Measurements from ENCODE around the gene CD59. TPM values are rescaled to one million over a fixed set of nuclear protein-coding genes. Genes with fewer than 3 reads are reported as not detected.
"Not testable (repeated sequence)": the region's sequence is repeated elsewhere in the genome, so short reads cannot be mapped to it uniquely, and the experiment has no call there.

The CD59 gene
- total RNA-seq, 1 donor from 2014 or later: 679 TPM

DNA sequence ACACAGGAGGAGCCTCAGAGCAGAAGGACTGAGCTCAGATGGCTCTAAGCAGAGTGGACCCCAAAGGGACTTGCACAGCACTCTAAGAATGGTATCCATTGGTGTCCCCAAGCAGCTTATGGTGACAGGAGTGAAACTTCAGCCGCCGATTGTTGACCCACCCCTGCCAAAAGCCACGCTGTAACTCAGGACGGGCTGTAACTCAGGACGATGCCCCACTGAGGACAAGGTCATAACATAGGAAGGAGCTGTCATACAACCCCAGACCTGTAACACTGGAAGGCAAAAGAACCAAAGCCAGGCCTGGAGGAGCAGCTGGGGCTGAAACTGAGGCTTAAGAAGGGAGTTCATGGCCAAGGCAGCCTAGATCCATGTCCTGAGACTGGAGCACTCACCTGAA, 14.2 kb downstream of the CD59 start:
- no peak for ATAC-seq
- no peak for DNase-seq (ENCODE audit: low spot score)
- intact Hi-C loops (cut with DNase I): no loop called here

- intact Hi-C loops (cut with DNase I): no loop called here
- ATAC-seq: no peak
- peak; percentile 62 for DNase-seq (ENCODE audit: low spot score)
Observed at GRCh38 chr11:33721426-33721825, 14.8 kb downstream of the CD59 start.

DNA sequence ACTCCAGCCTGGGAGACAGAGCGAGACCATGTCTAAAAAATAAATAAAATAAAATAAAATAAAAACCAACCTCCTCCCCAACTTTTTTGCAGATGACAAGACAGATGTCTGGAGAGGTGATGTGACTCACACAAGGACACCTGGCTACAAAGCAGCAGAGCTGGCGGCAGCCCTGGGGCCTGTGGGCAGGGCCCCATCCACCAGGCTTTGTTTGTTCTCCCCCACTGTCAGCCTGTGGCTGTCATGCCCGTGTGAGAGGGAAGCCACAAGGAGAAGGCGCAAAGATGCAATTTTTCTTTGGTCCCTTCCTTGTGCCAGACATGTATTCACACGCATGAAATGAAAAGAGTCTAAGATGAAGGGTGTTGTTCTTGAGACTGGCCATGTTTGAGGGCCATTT, 16.6 kb downstream of the CD59 start:
- intact Hi-C loops (cut with DNase I): no loop called here
- DNase-seq (ENCODE audit: low spot score) (no peak), ATAC-seq (no peak)

- intact Hi-C loops (cut with DNase I): no loop called here
- DNase-seq (ENCODE audit: low spot score): no peak
- no peak for ATAC-seq
Observed at GRCh38 chr11:33718440-33718839, 17.8 kb downstream of the CD59 start.

DNA sequence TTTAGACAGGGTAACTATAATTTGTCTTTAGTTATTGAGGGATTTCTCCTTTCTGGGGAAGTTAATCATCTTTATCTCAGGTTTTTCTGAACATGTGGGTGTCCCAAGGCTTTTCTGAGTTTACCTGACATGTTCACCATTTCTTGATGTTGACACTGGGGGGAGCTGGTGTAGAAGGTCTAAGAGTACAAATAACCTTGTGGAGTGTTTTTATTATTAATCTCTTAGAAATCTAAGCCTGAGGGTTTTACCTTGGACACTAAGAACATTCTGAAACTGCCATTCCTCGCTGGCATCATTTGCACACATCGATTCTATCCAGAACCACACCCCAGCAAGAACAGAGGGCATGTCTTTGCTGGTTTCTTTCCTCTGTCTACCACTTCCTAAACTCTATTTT, 20.0 kb downstream of the CD59 start:
- DNase-seq (ENCODE audit: low spot score) (no peak), ATAC-seq (peak; percentile 46)
- intact Hi-C loops (cut with DNase I): no loop called here

DNA sequence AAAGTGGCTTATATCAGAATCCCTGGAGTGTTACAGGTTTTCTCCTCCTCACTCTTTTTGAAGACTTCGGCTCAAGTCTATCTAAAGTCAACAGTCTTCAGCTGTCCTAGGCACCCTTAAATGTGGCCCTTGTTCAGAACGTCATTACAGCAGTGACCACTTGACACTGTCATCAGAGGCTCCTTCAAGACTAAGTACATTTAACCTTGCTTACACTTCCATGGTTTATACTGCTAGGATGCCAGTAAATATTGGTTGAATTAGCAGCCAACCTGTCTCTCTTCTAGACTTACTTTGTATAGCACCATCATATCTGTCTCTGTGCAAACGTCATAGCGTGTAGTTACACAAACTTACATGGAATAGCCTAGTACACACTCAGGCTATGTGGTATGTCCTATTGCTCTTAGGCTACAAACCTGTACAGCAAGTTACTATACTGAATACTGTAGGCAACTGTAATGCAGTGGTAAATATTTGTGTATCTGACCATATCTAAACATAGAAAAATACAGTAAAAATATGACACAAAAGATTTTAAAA, 22.3 kb downstream of the CD59 start:
- intact Hi-C loops (cut with DNase I): no loop called here
- ATAC-seq (no peak), DNase-seq (ENCODE audit: low spot score) (no peak)

GRCh38 chr11:33713151-33713855, 22.9 kb downstream of the CD59 start:
- DNase-seq (ENCODE audit: low spot score) (no peak), ATAC-seq (no peak)
- intact Hi-C loops (cut with DNase I): no loop called here

DNA sequence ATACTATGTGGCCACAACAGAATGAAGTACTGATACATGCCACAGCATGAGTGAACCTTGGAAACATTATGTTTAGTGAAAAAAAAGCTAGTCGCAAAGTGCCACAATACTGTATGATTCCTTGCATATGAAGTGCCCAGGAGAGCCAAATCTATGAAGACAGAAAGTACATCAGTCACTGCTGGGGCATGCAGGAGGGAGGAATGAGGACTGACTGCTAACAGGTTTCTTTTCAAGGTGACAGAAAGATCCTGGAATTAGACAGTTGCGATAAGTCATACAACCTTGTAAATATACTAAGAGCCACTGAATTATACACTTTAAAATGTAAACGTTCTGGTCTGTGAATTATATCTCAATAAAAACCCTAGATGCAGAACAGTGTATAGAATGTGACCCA, 23.8 kb downstream of the CD59 start:
- DNase-seq (ENCODE audit: low spot score) (no peak), ATAC-seq (no peak)
- intact Hi-C loops (cut with DNase I): no loop called here

GRCh38 chr11:33709466-33709865, 26.8 kb downstream of the CD59 start:
- DNase-seq (ENCODE audit: low spot score) (peak; percentile 59), ATAC-seq (no peak)

DNA sequence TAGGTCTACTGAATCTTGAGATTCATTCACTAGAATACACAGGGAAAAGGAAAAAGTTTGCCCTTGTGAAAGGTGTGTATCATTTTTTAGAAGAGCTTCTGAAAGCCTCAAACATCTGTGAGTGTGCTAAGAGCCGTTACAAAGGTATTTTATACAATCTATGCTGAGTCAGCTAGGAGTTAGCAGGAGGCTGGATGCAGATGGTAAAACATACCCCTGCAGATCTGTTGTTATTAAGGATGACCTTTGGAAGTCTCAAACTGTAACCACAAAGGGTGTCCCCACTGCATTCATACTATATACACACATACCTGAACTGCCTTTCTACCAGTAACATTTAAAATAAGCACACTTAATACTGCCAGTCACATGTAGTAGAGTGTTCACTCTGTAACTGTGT, 27.2 kb downstream of the CD59 start:
- intact Hi-C loops (cut with DNase I): no loop called here
- no peak for ATAC-seq
- no peak for DNase-seq (ENCODE audit: low spot score)

More at GRCh38 chr11:33709466-33709865, 26.8 kb downstream of the CD59 start:
- intact Hi-C loops (cut with DNase I): no loop called here

DNA sequence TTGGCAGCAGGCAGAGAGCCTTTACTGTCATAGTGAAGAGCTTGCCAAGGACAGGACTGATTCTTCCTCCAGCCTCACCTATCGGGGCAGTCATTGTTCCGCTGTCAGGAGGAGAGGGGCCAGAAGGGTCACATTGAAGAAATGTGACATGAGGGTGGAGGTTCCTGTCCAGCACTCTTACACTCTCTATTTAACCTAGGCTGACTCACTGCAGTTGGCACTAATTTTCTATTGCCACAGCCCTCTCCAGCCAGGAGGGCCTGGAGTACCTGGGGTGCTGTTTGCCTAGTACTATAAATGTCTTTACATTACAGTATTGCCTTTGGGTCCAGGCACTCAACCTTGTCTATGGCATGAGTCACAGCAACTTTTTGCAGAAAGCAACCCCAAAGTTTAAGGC, 28.4 kb downstream of the CD59 start:
- DNase-seq (ENCODE audit: low spot score); ATAC-seq; intact Hi-C loops (cut with DNase I): not testable (repeated sequence)

DNA sequence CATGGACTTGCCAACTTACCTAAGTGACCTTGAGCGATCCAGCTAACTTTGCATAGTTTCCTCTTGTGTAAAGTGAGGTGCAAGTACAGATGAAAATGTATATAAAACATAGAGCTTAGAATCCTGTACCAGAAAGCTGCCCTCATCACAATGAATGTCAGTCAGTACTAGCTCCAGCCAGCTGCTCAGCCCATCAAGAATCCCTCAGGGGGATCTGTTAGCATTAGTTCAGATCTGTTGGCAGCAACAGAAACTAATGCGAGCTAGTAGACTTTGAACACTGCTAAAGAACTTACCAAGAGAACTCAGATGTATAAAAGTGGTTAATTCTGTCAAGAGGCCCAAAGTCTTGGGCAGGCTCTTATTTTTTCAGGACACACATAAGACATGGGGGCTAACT, 29.3 kb downstream of the CD59 start:
- intact Hi-C loops (cut with DNase I): no loop called here
- DNase-seq (ENCODE audit: low spot score): peak; percentile 42
- peak; percentile 42 for ATAC-seq

DNA sequence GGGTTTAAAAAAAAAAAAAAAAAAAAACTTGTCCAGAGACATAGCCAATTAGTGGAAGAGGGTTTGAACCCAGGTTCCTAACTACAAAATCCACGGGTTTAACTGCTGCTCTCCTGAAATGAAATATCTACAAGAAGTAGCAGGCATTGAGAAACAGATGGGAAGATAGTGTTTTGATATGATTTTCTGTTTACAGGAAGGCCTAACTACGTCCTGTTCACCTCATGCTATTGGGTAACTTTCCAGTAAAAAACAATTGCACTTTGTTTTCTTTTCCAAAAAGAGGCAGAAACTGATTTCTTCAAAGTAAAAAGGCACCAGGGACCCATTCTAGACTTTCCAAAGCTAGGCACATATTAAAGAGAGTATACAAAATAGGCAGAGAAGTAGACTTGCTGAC, 29.7 kb downstream of the CD59 start:
- intact Hi-C loops (cut with DNase I): no loop called here
- DNase-seq (ENCODE audit: low spot score) (no peak), ATAC-seq (peak; percentile 66)

GRCh38 chr11:33704240-33705002, 31.8 kb downstream of the CD59 start:
- peak; percentile 60 for DNase-seq (ENCODE audit: low spot score)
- ATAC-seq: no peak
- intact Hi-C loops (cut with DNase I): loop anchor here (5.0 kb wide), 2 partner anchors 33 to 1218 kb away; partner anchors contain the start of gene CD59

DNA sequence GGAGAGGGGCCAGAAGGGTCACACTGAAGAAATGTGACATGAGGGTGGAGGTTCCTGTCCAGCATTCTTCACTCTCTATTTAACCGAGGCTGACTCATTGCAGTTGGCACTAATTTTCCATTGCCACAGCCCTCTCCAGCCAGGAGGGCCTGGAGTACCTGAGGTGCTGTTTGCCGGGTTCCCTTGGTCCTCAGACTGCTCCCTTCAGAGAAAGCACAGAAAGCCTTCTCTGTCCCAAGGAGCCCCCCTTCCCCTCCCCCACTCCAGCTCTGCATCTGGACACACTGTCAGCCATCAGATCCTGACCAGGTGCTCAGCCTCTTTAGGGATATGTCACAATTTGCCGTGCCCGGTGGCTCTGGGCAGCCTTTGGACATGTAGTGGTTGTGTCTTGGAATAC, 32.4 kb downstream of the CD59 start:
- no peak for ATAC-seq
- intact Hi-C loops (cut with DNase I): loop anchor here (5.0 kb wide), 2 partner anchors 34 to 1219 kb away; partner anchors contain the start of gene CD59
- peak; percentile 59 for DNase-seq (ENCODE audit: low spot score)

- ATAC-seq (no peak), DNase-seq (ENCODE audit: low spot score) (no peak)
- intact Hi-C loops (cut with DNase I): loop anchor here (5.0 kb wide), 2 partner anchors 34 to 1219 kb away; partner anchors contain the start of gene CD59
Observed at GRCh38 chr11:33703234-33703633, 33.0 kb downstream of the CD59 start.

DNA sequence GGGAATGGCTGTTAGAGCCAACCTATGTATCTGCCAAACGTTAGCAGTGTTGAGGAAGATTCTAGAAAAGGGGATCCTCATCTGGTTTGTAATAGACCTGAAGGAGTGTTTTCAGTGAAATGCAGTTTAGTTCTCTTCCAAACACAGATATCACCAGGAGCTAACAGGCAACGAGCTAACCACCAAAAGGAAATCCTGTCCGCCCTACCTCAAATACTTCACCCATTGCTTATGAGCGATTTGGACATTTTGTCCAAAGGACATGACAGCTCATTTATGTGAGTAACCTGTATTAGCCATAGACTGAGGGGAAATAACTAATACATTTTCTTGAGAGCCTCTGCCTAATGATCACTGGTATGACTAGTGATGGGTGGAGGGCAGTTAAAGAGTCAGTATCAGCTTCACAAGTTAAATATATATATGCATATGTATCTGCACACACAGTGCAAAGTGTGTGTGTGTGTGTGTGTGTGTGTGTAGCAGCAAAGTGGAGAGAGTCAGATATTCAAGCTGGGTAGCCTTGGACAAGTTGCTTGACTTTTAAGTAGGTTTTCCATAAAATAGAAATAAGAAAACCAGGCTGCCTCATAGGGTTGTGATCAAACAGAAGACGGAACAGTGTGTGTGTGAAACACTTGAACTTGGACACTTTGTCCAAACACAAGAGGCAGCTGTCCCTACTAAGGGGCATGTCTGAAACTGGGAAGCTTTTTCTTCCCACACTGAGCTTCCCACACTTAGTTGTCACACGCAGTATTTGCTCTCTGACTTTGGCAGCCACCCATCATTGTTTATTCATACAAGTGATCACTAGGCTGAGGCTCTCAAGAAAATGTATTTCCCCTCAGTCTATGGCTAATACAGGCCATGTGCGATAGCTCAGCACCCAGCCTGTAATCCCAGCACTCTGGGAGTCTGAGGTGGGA, 34.7 kb downstream of the CD59 start:
- DNase-seq (ENCODE audit: low spot score): peak; percentile 58
- peak; percentile 60 for ATAC-seq
- intact Hi-C loops (cut with DNase I): loop anchor here (5.0 kb wide), 2 partner anchors 36 to 1221 kb away; partner anchors contain the start of gene CD59

GRCh38 chr11:33700502-33701271, 35.5 kb downstream of the CD59 start, which contains the start of gene C11orf91:
Gene C11orf91 (minus strand): TSS chr11:33700826. CDS start chr11:33700740, 86 bp downstream.
- intact Hi-C loops (cut with DNase I): loop anchor here (5.0 kb wide), 2 partner anchors 37 to 1222 kb away; partner anchors contain the start of gene CD59
- ATAC-seq (peak; percentile 95), DNase-seq (ENCODE audit: low spot score) (peak; percentile 99)
